GM18507 (cell line): ENCODE measurements around the gene MARCHF3.
"Not testable (repeated sequence)": the region's sequence is repeated elsewhere in the genome, so short reads cannot be mapped to it uniquely, and the experiment has no call there.

Source experiments
- DNase-seq: peaks from one replicate; pipeline ENCODE4 v3.0.0; 2011; ENCODE audit warnings: low read depth; ENCODE audit not compliant: insufficient read length; ENCODE audit errors: extremely low spot score
- FAIRE-seq: peaks from 2 replicates; lab custom pipeline; 2011; peaks lifted over from hg19 to GRCh38; lab: Jason Lieb, UNC

The MARCHF3 gene

DNA sequence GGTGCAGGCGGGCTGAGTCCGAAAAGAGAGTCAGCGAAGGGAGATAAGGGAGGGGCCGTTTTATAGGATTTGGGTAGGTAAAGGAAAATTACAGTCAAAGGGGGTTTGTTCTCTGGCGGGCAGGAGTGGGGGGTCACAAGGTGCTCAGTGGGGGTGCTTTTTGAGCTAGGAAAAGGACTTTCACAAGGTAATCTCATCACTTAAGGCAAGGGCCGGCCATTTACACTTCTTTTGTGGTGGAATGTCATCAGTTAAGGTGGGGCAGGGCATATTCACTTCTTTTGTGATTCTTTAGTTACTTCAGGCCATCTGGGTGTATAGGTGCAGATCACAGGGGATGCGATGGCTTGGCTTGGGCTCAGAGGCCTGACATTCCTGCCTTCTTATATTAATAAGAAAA lies 191.0 kb downstream of the MARCHF3 start:
- not testable (repeated sequence) for FAIRE-seq, DNase-seq

GRCh38 chr5:126837906-126838539 lies 192.3 kb downstream of the MARCHF3 start:
- DNase-seq, result no peak

GRCh38 chr5:126837242-126837641 lies 193.1 kb downstream of the MARCHF3 start:
- no peak for FAIRE-seq
- DNase-seq, result no peak

More at GRCh38 chr5:126837906-126838539, 192.3 kb downstream of the MARCHF3 start:
- no peak for FAIRE-seq

- FAIRE-seq (no peak), DNase-seq (no peak)
Measured at GRCh38 chr5:126836778-126837177, 193.6 kb downstream of the MARCHF3 start.

DNA sequence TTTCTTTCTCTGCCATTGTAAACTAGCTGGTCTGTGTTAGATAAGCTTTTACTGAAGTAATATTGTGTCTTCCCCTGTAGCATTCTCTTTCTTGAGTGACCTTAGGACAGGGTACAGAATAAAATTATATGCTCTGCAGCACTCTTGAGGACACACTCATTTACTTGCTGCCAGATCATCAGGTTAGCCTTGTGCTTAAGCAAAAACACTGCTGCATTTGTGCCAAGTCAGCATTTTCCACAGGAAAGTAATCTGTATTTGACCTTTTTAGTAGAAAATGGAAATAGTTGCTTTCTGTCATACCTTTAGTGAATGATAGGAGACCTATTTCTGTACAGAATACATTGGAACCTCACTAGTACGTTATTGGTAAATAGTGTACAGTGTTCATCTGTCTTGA lies 199.2 kb downstream of the MARCHF3 start:
- FAIRE-seq (no peak), DNase-seq (no peak)

DNA sequence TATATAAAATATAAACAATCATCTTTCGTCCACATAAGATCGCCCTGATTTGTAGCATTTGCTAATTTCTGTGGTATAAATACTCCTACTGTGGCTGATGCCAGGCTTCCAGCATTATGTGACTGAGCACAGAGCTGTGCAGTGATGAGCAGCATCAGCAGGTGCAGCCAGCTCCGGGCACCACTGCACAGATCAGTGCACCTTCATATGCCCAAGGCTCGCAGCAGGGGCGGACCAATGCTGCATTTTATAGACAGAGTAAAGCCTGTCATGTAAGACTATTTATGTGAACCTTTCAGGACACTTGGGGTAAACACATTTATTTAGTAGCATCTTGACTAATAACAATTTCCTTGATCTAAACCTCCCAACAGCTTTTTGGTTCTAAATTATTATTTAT lies 200.3 kb downstream of the MARCHF3 start:
- no peak for FAIRE-seq

DNA sequence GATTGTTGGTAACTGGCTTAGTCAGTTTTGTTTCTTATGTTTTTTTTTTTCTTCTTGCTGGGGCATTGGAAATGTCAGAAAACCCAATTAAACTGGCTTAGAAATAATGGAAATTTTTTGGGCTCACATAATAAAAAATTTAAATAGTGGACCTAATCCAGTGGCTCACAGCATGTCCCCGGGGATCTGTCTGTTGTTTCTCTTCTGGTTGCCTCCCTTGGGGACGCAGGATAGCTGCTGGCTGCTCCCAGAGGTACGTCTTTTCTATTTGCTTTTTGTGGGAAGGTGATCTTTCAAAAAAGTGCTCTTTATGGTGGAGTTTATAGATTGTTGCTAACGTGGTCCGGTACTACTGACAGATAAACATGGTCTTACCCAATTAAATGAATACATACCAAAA lies 201.3 kb downstream of the MARCHF3 start:
- FAIRE-seq, result no peak
- no peak for DNase-seq

More for the DNA sequence above, 200.3 kb downstream of the MARCHF3 start:
- DNase-seq, result no peak

DNA sequence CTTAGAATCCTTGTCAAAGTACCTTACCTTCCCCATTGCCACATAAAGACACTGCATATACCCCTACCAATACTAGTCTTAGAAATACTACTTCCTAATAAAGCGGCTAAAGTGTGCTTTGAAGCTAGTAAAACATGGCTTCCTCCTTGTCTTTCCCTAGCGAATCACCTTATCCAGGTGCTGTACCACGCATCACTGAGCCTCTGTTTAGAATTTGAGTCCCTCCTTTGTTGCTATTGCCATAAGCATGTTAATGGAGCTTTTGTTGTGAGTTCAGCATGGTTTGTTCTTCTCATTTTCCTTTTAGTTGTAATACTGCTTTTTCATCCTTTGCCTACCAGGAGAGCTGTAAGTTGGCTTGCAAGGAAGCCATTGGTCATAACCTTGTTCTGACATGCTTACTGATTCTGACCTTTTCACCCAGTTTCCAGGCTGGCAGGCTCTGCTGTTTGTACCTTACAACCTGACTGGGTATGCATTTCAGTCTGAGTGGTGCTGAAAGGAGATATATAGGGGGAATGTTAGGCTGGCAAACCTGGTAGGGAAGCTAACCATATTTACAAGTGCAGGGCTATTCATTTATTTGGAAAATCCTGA lies 203.6 kb downstream of the MARCHF3 start:
- no peak for FAIRE-seq
- no peak for DNase-seq

GRCh38 chr5:126819253-126819652 lies 211.1 kb downstream of the MARCHF3 start:
- DNase-seq (no peak), FAIRE-seq (no peak)

GRCh38 chr5:126818736-126819135 lies 211.6 kb downstream of the MARCHF3 start:
- FAIRE-seq (no peak), DNase-seq (no peak)
